ENCODE results near the gene SULF2. TPM values are rescaled to one million over a fixed set of nuclear protein-coding genes. Genes with fewer than 3 reads are reported as not detected.
A peak's percentile ranks its signal among the peaks of the same experiment; 100 is the strongest.

The SULF2 gene
- total RNA-seq, 2 donors from 2014 or later: 89.4 to 141 TPM

DNA sequence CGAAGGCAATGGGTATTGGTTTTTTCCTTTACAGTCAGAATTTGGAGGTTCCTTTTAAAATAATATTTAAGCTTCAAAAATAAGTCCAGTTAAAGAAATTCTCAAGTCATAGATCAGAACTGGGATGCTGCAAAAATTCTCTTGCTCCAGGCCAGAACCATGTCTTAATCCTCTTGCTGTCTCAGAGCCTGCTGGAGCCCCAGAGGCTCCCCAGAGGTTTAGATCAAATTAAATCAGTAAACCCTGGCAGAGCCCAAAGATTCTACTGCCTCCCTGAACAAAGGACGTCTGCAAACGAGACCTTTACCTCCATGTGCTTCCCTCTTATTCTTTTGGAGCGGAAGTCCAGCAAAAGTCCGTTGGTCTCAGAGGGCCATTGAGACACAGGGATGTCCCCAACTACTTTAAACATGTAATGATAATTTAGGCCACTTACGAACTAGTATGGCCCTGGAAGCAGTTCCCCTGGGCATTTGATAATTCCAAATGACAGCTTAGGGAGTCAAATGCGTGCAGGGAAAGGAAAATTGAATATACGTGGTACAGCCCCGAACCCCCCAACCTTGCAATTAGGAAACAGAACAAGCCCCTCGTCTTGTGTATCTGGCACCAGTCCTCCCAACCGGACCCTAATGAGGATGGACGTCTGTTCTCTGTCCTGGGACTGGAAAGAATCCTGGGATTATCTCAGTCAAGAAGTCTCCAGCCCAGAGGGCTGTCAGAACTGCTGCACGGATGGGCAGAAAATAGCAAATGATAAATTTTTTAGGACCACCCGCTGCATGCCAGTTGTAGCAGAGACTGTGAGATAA is 31.5 kb downstream of the SULF2 start:
- DNase-seq (ENCODE audit: low spot score): no peak
- intact Hi-C loops (cut with DNase I): loop anchor here in 1 of 2 donors (10.0 kb wide), 1 partner anchor 79 kb away; no protein-coding TSS in a partner anchor

DNA sequence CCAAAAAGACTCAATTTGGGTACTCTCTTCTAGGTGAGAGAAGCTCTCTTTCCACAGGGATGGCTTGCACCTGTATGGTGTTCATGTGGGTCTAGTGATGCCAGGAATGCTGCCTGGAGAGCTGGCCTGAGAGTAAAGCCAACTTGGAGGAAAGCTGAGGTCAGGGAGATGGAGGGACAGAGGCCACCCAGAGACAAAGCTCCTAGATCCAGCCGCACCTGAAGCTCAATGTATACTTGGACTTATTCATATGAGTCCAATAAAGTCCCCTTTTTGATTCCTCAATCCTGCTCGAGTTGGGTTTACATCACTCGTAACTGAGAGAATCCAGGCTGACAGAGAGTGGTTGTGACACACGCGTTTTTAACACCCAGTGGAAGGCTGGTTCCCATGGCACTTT is 33.8 kb downstream of the SULF2 start:
- intact Hi-C loops (cut with DNase I): loop anchor here in 1 of 2 donors (10.0 kb wide), 1 partner anchor 77 kb away; no protein-coding TSS in a partner anchor
- DNase-seq (ENCODE audit: low spot score): no peak

GRCh38 chr20:47749339-47749738 is 35.9 kb downstream of the SULF2 start:
- intact Hi-C loops (cut with DNase I): no loop called here
- peak; percentile 85 for DNase-seq (ENCODE audit: low spot score)

GRCh38 chr20:47748823-47749222 is 36.5 kb downstream of the SULF2 start:
- DNase-seq (ENCODE audit: low spot score): no peak
- intact Hi-C loops (cut with DNase I): no loop called here

DNA sequence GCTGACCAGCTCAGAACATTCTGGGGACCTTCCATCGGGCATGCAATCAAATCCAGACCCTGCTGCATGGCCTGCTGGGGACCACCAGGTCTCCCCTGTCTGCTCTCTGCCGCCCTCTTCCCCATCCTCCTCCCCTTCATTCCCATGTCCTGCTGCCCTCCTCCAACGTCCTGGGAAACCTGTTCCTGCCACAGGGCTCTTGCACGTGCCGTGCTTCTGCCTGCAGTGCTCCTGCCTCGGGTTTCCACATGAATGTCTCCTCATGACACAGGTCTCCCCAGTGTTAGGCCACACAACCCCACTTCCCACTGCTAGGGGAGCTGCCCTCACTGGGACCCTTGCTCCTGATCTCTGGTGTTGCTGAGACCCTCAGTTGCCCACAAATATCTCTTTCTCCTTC is 37.2 kb downstream of the SULF2 start:
- intact Hi-C loops (cut with DNase I): no loop called here
- no peak for DNase-seq (ENCODE audit: low spot score)

DNA sequence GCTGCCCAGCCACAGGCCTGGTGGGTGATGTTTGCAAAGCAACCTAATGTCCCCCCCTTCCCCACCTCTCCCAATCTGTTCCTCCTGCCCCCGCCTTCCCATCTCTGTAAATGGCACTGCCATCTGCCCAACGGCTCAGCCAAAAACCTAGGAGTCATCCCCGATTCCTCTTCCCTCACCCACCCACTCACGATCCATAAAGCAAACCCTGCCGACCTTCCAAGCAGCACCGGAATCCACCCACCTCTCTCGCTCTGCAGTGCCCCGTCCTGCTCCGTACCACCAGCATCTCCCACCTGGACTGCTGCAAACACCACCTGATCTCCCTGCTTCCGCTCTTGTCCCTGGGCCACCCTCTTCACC is 37.6 kb downstream of the SULF2 start:
- DNase-seq (ENCODE audit: low spot score): no peak
- intact Hi-C loops (cut with DNase I): no loop called here

DNA sequence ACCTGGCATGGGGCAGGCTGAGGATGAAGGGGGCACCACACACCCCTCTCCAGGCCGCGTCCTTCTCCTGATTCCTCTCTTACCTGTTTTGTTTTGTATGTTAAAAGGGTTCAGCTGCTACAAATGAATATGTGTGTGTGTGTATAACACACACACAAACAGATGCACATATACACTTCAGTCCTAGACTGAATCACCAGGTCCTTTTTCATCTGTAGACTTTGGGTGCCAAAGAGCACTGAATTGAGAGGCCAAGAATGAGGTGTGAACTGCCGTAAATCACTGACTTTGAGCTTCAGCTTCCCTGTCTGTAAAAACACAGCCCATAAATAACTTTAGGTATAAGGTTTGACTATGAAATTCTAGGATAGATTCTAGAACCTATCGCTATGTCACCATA is 40.5 kb downstream of the SULF2 start:
- DNase-seq (ENCODE audit: low spot score): no peak
- intact Hi-C loops (cut with DNase I): no loop called here

DNA sequence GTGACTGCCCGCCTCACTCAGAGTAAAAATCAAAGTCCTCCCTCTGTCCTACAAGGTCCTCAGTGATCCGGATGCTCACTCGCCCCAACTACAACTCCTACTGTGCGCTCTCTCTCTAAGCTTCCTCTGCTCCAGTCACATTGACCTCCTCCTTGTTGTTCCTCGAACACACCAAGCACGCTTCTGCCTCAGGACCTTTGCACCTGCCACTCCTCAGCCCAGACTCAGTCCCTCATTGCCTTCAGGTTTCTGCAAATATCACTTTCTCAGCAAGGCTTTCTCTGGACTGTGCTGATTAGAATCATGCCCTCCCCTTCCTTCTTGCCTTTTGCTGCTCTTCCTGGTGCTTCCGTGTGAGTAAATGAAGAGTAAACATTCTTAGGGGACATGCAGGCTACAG is 41.6 kb downstream of the SULF2 start:
- no peak for DNase-seq (ENCODE audit: low spot score)
- intact Hi-C loops (cut with DNase I): no loop called here

DNA sequence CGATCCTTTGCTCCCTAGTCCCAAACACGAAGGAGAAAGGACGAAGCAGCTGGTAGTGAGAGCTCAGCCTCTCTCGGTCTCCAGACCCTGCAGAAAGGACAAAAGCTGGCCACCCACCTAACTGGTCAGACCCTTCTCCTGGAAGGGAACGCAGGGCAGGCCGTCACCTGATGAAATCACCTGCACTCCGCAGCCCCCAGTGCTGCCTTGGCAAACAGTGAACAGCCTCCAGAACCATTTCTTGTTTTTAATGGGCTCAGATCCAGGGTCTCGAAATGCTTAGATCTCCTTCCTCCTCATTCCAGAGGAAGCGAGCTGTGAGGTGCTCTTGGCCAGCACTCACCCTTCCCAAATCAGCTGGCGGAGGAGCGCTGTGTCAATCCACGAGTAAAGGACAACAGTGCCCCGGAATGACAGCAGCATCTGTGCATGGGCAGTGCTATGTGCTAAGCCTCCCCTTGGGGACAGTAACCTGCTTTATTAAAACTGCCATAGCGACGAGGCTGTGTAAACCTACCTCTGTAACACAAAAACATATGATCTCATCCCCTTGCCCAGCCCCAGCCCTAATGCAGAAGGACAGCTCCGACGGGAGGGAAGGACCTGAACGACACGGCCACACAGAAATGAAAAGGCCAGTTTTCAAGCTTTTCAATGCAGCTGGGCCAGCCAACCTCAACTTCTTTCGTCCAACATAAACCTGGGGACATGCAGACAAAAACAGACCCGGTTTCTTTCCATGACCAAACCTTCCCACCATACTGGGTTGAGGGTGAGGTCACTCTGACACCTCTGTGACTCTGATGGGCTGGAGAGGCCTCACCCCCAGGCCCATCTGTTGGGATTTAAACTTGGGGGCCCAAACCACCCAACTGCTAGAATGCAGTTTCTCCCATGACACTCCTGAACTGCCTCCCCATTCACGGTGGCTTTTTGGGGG is 43.3 kb downstream of the SULF2 start:
- intact Hi-C loops (cut with DNase I): no loop called here
- DNase-seq (ENCODE audit: low spot score): no peak

DNA sequence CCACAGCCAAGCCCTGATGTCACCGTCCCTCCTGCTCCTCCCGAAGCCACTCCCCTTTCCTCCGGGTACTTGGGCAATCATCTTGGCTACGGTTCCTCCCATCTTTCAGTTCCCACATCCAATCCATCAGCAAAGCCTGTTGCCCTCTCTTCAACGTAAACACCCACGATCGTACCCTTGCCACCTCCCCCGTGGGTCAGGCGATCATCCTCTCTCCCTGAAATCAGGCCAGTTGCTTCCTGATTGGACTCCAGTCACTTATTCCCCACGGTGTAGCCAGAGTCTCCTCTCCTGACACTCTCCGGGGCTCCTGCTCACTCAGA is 44.5 kb downstream of the SULF2 start:
- DNase-seq (ENCODE audit: low spot score): no peak
- intact Hi-C loops (cut with DNase I): no loop called here

- intact Hi-C loops (cut with DNase I): no loop called here
- DNase-seq (ENCODE audit: low spot score): no peak
Observed at GRCh38 chr20:47740121-47740861, 45.0 kb downstream of the SULF2 start.

DNA sequence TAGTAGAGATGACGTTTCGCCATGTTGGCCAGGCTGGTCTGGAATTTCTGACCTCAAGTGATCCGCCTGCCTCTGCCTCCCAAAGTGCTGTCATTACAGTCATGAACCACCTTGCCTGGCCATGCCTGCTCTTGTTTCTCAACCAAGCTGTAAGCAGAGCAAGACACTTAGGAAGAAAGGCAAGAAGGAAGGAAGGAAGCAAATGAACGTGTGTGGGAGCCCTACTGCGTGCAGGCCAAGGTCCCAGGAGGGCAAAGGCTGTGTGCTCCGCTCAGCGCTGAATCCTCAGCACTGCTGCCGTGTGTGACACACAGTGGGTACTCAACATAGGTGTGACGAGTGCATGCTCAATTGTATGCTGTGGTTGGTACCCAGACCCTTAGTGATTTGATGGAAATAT is 47.4 kb downstream of the SULF2 start:
- DNase-seq (ENCODE audit: low spot score): no peak
- intact Hi-C loops (cut with DNase I): no loop called here

- DNase-seq (ENCODE audit: low spot score): no peak
- intact Hi-C loops (cut with DNase I): no loop called here
Observed at GRCh38 chr20:47736570-47737152, 48.6 kb downstream of the SULF2 start.

- intact Hi-C loops (cut with DNase I): no loop called here
- peak; percentile 87 for DNase-seq (ENCODE audit: low spot score)
Observed at GRCh38 chr20:47735412-47736400, 49.6 kb downstream of the SULF2 start.

- no peak for DNase-seq (ENCODE audit: low spot score)
- intact Hi-C loops (cut with DNase I): no loop called here
Observed at GRCh38 chr20:47734870-47735269, 50.4 kb downstream of the SULF2 start.

DNA sequence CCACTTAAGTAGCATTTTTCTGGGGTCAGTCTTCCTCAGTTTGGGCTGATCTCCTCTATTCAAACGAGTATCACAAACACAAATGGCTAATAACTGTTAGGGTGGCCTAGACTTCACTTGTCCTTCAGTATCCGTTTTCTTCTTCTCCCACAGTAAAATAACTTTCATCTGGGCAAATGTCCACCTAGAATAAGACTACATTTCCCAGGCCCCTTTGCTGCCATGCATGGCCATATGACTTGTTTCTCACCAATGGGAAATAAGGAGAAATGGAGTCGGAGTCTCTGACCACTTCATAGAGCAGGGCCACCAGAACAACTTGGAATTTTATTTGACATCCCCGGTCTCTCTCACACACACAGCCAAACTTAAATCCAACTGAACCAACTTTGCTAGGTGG is 51.4 kb downstream of the SULF2 start:
- no peak for DNase-seq (ENCODE audit: low spot score)
- intact Hi-C loops (cut with DNase I): no loop called here

GRCh38 chr20:47730744-47731143 is 54.5 kb downstream of the SULF2 start:
- intact Hi-C loops (cut with DNase I): no loop called here
- no peak for DNase-seq (ENCODE audit: low spot score)

DNA sequence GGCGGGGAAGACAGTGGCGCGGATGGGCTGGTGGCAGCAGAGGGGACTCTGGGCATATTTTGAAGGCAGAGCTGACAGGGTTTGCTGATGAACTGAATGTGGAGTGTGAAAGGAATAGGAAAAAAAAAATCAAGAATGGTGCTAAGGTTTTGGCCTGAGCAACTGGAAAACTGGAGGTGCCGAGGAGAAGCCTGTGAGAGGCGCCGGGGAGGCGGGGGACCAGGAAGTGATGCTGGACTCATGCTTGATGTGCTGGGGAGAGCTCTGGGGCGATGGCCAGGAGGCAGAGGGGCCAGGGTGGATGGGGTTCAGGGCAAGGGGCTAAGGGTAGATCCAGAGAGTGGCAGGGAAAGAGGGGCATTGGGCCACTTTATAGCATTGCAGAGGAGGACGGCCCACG is 55.8 kb downstream of the SULF2 start:
- intact Hi-C loops (cut with DNase I): loop anchor here in 1 of 2 donors (10.0 kb wide), 1 partner anchor 55 kb away; the partner anchor contains the start of gene SULF2

More for the DNA sequence above, 55.8 kb downstream of the SULF2 start:
- no peak for DNase-seq (ENCODE audit: low spot score)
